CD4-positive, alpha-beta T cell (primary cell): ENCODE measurements around the gene FRY. TPM values are rescaled to one million over a fixed set of nuclear protein-coding genes. Genes with fewer than 3 reads are reported as not detected.

Experiments used
- ATAC-seq: fragments of 200-7000 bp; cut with Tn5 transposase; one replicate; pipeline ENCODE4 v1.10.0; 2022; ENCODE audit warnings: mild to moderate bottlenecking; ENCODE audit not compliant: poor library complexity
- CTCF ChIA-PET: fragments of 350-600 bp; sonication (Branson Sonifier 250); formaldehyde crosslinking; loops from one replicate; lab custom pipeline; 2021; ENCODE audit warnings: antibody characterized with exemption, inconsistent platforms; lab: Charles Lee
- POLR2A ChIA-PET: fragments of 350-600 bp; sonication (Branson Sonifier 250); formaldehyde crosslinking; loops from one replicate; lab custom pipeline; 2021; ENCODE audit warnings: antibody characterized with exemption, inconsistent platforms; lab: Charles Lee
- DNase-seq, 14 experiments: peaks; one replicate each; pipeline ENCODE4 v3.0.0-alpha.2; 2013 to 2020; ENCODE audit warnings: mixed read lengths in 2 of 14
- H3K27ac ChIP-seq, 2 donors: one replicate each; pipeline versions ENCODE4 v1.5.1 to v1.7.0; 2013; ENCODE audit warnings: low read length in 2 of 2, low read depth in 1 of 2, mild to moderate bottlenecking in 1 of 2
- H3K27me3 ChIP-seq, 2 experiments: 1 replicate in 1 of 2; 2 replicates in 1 of 2; pipeline versions ENCODE4 v1.6.1 to v1.7.0; 2013; ENCODE audit warnings: low read length in 2 of 2, control low read depth in 1 of 2, mild to moderate bottlenecking in 1 of 2, moderate library complexity in 1 of 2; ENCODE audit not compliant: insufficient read depth in 2 of 2, control insufficient read depth in 1 of 2
- H3K36me3 ChIP-seq: one replicate; pipeline ENCODE4 v1.6.1; 2013; ENCODE audit warnings: low read length, control low read depth; ENCODE audit not compliant: insufficient read depth
- H3K4me1 ChIP-seq: one replicate; pipeline ENCODE4 v1.6.1; 2013; ENCODE audit warnings: low read length, control low read depth; ENCODE audit not compliant: insufficient read depth
- H3K4me3 ChIP-seq: one replicate; pipeline ENCODE4 v1.5.1; 2013; ENCODE audit warnings: mild to moderate bottlenecking, low read length, moderate library complexity
- H3K9me3 ChIP-seq, 2 experiments: 1 replicate in 1 of 2; 2 replicates in 1 of 2; pipeline versions ENCODE4 v1.6.1 to v1.7.0; 2013; ENCODE audit warnings: low read length in 2 of 2, mild to moderate bottlenecking in 2 of 2, control low read depth in 1 of 2, moderate library complexity in 1 of 2; ENCODE audit not compliant: control insufficient read depth in 1 of 2, insufficient read depth in 1 of 2
- H3K27ac Mint-ChIP-seq: one replicate; pipeline ENCODE4 v1.8.0; 2020; ENCODE audit warnings: mixed read lengths
- H3K27me3 Mint-ChIP-seq: one replicate; pipeline ENCODE4 v1.8.0; 2021; ENCODE audit warnings: mixed read lengths
- H3K36me3 Mint-ChIP-seq: one replicate; pipeline ENCODE4 v1.8.0; 2021; ENCODE audit warnings: low read depth, mixed read lengths
- H3K4me1 Mint-ChIP-seq: one replicate; pipeline ENCODE4 v1.8.0; 2021; ENCODE audit warnings: low read depth, mixed read lengths
- H3K4me3 Mint-ChIP-seq: one replicate; pipeline ENCODE4 v1.8.0; 2020; ENCODE audit warnings: mild to moderate bottlenecking, mixed read lengths
- H3K9me3 Mint-ChIP-seq: one replicate; pipeline ENCODE4 v1.8.0; 2020; ENCODE audit warnings: mixed read lengths
- CTCF ChIP-seq: fragments of 200-600 bp; IDR thresholded peaks from one replicate; pipeline ENCODE4 v1.8.0; 2022; ENCODE audit warnings: antibody characterized with exemption, mild to moderate bottlenecking
- intact Hi-C, 2 experiments: fragments of 100-400 bp; cut with DNase I in 1 of 2; cut with micrococcal nuclease in 1 of 2; formaldehyde crosslinking; loops; one replicate each; pipeline versions ENCODE4 v1.15.1 to v1.9.0; 2023 to 2025; cut with DNase I, micrococcal nuclease
- total RNA-seq, 174 experiments: library from RNA in 2 of 174; stranded (reverse) in 2 of 174; gene quantifications; one replicate each; pipeline ENCODE4 v1.2.3 and lab custom pipeline; 2021 to 2026

FRY gene
- total RNA-seq, 2 experiments from 2014 or later: 13.7 to 18.4 TPM

GRCh38 chr13:32174366-32174765 is 142.8 kb downstream of the FRY start:
- Mint-ChIP-seq H3K4me3 (no peak overlapping the region), H3K27me3 (no peaks in the 10 kb centered on the region), H3K9me3 (no peaks in the 10 kb centered on the region), H3K27ac (no peak overlapping the region), H3K4me1 (no peaks in the 10 kb centered on the region), H3K36me3 (peaks cover 17% of the 10 kb centered on the region)
- intact Hi-C loops: no loop called here
- POLR2A ChIA-PET: no interaction called here
- no peak for TF ChIP-seq CTCF
- CTCF ChIA-PET: no interaction called here
- Histone ChIP-seq H3K36me3 (no peaks in the 10 kb centered on the region), H3K9me3 (no peaks in the 10 kb centered on the region), H3K4me3 (no peak overlapping the region), H3K27me3 (no peaks in the 10 kb centered on the region), H3K4me1 (no peaks in the 10 kb centered on the region), H3K27ac (no peak overlapping the region)
- DNase-seq (no peak), ATAC-seq (no peak)

DNA sequence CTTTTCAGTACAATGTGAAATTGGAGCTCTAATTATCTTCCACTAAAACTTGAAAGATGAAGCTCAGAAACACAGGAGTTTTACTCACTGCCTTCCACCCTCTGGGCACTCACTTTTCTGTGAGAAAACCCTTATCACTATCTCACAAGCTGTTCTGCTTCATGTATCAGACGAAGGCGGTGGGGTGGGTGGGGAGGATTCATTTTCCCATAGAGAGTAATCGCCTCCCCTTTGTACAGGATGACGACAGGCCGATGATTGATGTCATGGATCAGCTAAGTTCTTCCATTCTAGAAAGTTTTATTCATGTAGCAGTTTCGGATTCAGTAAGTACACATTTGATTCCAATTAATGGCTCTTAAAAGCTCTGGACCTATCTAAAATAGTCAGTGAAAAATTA is 143.7 kb downstream of the FRY start:
- ChIA-PET CTCF (no interaction called here), POLR2A (no interaction called here)
- Mint-ChIP-seq H3K9me3 (no peaks in the 10 kb centered on the region), H3K27ac (no peak overlapping the region), H3K27me3 (no peaks in the 10 kb centered on the region), H3K4me3 (no peak overlapping the region), H3K4me1 (no peaks in the 10 kb centered on the region), H3K36me3 (peaks cover 23% of the 10 kb centered on the region)
- H3K27me3 ChIP-seq: no peaks in the 10 kb centered on the region
- no peaks in the 10 kb centered on the region for H3K9me3 ChIP-seq
- no peak overlapping the region for H3K4me3 ChIP-seq
- TF ChIP-seq CTCF: no peak
- intact Hi-C loops: no loop called here
- no peak overlapping the region for H3K27ac ChIP-seq
- H3K4me1 ChIP-seq: no peaks in the 10 kb centered on the region
- no peaks in the 10 kb centered on the region for H3K36me3 ChIP-seq
- ATAC-seq (no peak), DNase-seq (no peak)

DNA sequence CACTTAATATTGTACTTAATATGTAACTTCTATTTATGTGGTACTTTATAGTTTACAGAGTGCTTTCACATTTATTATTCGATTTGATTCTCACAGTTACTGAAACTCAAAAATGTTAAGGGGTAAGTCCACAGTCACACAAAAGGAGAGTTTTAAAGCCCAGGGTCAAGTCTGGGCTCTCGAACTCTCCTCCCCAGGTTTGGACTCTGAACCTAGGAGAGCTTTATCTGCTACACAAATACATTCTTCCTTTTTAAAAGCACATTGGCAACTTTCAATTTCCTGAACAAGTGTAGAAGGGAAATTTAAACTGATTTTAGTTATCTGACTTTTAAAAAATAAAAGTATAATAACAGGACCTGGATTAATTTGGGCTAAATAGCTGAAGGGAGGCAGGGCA is 144.4 kb downstream of the FRY start:
- Histone ChIP-seq H3K27me3 (no peaks in the 10 kb centered on the region), H3K4me1 (no peaks in the 10 kb centered on the region), H3K9me3 (no peaks in the 10 kb centered on the region), H3K4me3 (no peak overlapping the region), H3K27ac (no peak overlapping the region), H3K36me3 (no peaks in the 10 kb centered on the region)
- ATAC-seq (no peak), DNase-seq (no peak)
- no peak for TF ChIP-seq CTCF
- H3K9me3 Mint-ChIP-seq: no peaks in the 10 kb centered on the region
- no peak overlapping the region for H3K27ac Mint-ChIP-seq
- no peaks in the 10 kb centered on the region for H3K27me3 Mint-ChIP-seq
- H3K36me3 Mint-ChIP-seq: peaks cover 23% of the 10 kb centered on the region
- H3K4me3 Mint-ChIP-seq: no peak overlapping the region
- intact Hi-C loops: no loop called here
- POLR2A ChIA-PET: no interaction called here
- CTCF ChIA-PET: interaction anchor here (1.1 kb wide), 1 partner anchor 20 kb away, joined by 3 read pairs; no protein-coding TSS in a partner anchor
- H3K4me1 Mint-ChIP-seq: no peaks in the 10 kb centered on the region
